Erythroblast (primary cell): Measurements from ENCODE around the gene TTC3.

ENCODE experiments used
- GATA1 ChIP-seq: IDR thresholded peaks from 2 replicates; pipeline ENCODE4 v1.6.1; 2011; ENCODE audit warnings: low read depth, mild to moderate bottlenecking, control low read depth, low read length, moderate library complexity
- POLR2A ChIP-seq: IDR thresholded peaks from 2 replicates; pipeline ENCODE4 v1.6.1; 2011; ENCODE audit warnings: mild to moderate bottlenecking, low read length

DNA sequence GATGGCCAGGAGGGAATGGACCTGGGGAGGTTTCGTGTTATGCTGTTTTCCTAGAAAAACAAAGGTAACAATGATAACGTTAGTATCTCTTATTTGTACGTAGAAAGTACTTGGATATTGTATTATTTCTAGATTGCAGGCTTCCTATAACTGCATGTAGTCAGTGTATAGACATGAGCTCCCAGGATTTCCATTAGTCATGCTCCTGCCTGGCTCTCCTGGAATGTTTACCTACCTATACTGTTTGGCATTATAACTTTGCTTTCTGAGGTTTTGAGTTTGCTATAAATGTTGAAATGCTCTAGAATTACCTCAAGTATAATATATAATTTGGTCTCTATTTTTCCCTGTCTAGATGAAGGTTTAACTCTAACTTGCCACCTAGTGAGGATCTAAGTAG, 66.1 kb downstream of the TTC3 start:
- no peak for TF ChIP-seq POLR2A
- no peak for TF ChIP-seq GATA1
